ENCODE results near the gene PABPN1L.

PABPN1L gene

GRCh38 chr16:88883117-88883895 lies 16.8 kb upstream of the PABPN1L start:
- H3K4me3 ChIP-seq (ENCODE audit: low read depth, low read length): no peak overlapping the region
- no peak for DNase-seq (ENCODE audit: low read depth)
- no peak for TF ChIP-seq CTCF (conservative IDR thresholded peaks at IDR 0.05; ENCODE audit: low read depth, low read length)

- DNase-seq (ENCODE audit: low read depth): no peak
- no peak for TF ChIP-seq CTCF (conservative IDR thresholded peaks at IDR 0.05; ENCODE audit: low read depth, low read length)
- no peak overlapping the region for H3K4me3 ChIP-seq (ENCODE audit: low read depth, low read length)
These were observed 16.0 kb upstream of the PABPN1L start for GRCh38 chr16:88882358-88883030.

- H3K4me3 ChIP-seq (ENCODE audit: low read depth, low read length): no peak overlapping the region
- DNase-seq (ENCODE audit: low read depth): no peak
These were observed 15.4 kb upstream of the PABPN1L start for GRCh38 chr16:88881675-88882357.

GRCh38 chr16:88881007-88881615 lies 14.7 kb upstream of the PABPN1L start:
- no peak for TF ChIP-seq CTCF (conservative IDR thresholded peaks at IDR 0.05; ENCODE audit: low read depth, low read length)
- peak; percentile 6 for DNase-seq (ENCODE audit: low read depth)
- H3K4me3 ChIP-seq (ENCODE audit: low read depth, low read length): no peak overlapping the region

More at GRCh38 chr16:88881675-88882357, 15.4 kb upstream of the PABPN1L start:
- no peak for TF ChIP-seq CTCF (conservative IDR thresholded peaks at IDR 0.05; ENCODE audit: low read depth, low read length)

- TF ChIP-seq CTCF (conservative IDR thresholded peaks at IDR 0.05; ENCODE audit: low read depth, low read length): no peak
- no peak for DNase-seq (ENCODE audit: low read depth)
- H3K4me3 ChIP-seq (ENCODE audit: low read depth, low read length): no peak overlapping the region
These were observed 14.0 kb upstream of the PABPN1L start for GRCh38 chr16:88880226-88881006.

GRCh38 chr16:88879788-88880055 lies 13.3 kb upstream of the PABPN1L start:
- no peak for DNase-seq (ENCODE audit: low read depth)
- TF ChIP-seq CTCF (conservative IDR thresholded peaks at IDR 0.05; ENCODE audit: low read depth, low read length): no peak
- H3K4me3 ChIP-seq (ENCODE audit: low read depth, low read length): no peak overlapping the region

Measured in choroid plexus epithelial cell (primary cell).